LNCAP (cell line): Measurements from ENCODE around the gene OLAH.
A peak's percentile ranks its signal among the peaks of the same experiment; 100 is the strongest.

Source experiments
- TF ChIP-seq, protein P1 (sequence below): fragments of 450-650 bp; IDR thresholded peaks from 2 replicates; pipeline ENCODE4 v1.5.1; 2017; ENCODE audit warnings: mild to moderate bottlenecking

Gene OLAH

GRCh38 chr10:15067154-15067553 lies 23.4 kb downstream of the OLAH start:
- TF ChIP-seq, protein P1, sequence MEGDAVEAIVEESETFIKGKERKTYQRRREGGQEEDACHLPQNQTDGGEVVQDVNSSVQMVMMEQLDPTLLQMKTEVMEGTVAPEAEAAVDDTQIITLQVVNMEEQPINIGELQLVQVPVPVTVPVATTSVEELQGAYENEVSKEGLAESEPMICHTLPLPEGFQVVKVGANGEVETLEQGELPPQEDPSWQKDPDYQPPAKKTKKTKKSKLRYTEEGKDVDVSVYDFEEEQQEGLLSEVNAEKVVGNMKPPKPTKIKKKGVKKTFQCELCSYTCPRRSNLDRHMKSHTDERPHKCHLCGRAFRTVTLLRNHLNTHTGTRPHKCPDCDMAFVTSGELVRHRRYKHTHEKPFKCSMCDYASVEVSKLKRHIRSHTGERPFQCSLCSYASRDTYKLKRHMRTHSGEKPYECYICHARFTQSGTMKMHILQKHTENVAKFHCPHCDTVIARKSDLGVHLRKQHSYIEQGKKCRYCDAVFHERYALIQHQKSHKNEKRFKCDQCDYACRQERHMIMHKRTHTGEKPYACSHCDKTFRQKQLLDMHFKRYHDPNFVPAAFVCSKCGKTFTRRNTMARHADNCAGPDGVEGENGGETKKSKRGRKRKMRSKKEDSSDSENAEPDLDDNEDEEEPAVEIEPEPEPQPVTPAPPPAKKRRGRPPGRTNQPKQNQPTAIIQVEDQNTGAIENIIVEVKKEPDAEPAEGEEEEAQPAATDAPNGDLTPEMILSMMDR = no peak

DNA sequence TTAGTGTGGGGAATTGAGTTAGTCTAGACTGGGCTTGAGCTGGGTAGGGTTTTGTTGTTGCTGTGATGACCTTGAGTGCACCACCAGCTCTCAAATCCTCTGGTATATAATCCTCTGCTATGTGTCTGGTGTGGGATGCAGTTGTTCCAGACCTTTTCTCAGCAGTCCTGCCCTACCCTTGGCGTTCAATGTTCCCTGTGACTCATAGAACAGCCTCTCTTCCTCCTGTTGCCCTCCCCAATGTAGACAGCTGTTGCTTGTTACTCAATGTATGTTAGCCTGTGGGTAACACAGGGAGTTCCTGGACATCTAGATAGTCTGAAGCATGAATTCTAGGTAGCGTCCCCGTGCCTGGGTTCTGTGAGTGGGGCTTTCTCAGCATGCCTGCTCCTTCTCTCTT lies 25.1 kb downstream of the OLAH start:
- TF ChIP-seq, protein P1 = no peak

DNA sequence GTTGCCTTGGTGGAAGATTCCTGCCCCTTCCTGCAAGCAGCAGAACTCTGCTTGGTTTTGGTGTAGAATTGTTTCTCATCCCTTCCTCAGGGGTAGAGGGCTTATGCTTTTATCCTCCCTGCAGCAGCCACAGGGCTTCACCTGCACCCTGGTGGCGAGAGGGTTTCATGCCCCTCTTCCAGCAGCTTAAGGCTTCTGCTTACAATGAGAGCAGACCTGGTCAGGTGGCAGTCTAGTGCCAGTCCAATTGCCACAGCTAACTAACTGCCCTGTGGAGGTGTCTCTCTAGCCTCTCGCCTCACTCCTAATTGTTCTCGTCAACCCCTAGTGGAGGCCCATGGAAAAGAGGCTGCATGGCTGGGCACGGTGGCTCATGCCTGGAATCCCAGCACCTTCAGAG lies 25.5 kb downstream of the OLAH start:
- TF ChIP-seq, protein P1 = no peak

DNA sequence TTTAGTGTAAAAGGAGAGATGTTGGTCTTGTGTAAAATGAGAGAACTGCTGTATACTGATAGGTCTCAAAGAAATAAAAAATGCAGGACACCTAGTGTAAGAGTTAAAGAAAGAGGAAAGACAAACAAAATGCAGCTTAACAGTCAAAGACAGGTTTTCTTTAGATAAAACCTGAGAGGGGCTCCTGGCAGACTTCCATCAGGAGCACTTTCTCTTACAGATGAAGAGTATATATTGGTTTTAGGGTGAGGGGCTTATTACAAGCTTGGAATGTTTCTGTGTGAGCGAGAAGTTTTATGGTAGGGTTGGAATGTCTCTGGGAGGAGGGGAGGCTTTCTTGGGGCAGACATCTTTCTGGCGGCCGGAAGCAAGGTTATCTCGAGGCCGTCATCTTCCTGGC lies 28.6 kb downstream of the OLAH start:
- TF ChIP-seq, protein P1 = no peak

- TF ChIP-seq, protein P1 = no peak
These were observed 31.7 kb downstream of the OLAH start for GRCh38 chr10:15075421-15075820.

GRCh38 chr10:15083674-15084501 lies 40.1 kb downstream of the OLAH start:
- TF ChIP-seq, protein P1 = no peak

DNA sequence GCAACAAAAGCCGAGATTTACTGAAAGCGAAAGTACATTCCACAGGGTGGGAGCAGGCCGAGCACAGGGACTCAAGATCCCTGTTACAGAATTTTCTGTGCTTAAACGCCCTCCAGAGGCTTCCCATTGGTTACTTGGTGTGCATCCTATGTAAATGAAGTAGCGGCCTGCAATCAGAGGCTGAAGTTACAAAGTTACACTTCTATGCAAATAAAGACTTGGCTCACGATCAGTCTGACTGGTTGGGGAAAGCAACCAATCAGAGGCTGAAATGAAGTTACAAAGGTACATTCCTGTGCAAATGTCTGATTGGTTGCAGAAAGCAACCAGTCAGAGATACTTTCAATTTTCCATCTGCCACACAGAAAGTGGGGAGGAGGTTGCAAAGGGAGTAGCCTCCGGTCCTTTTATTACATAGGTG lies 40.8 kb downstream of the OLAH start:
- TF ChIP-seq, protein P1 = peak; percentile 15; the same call in 1 of the 2 replicates
